ENCODE results near the gene GRID1. TPM values are rescaled to one million over a fixed set of nuclear protein-coding genes. Genes with fewer than 3 reads are reported as not detected.

Gene GRID1
- total RNA-seq, 1 donor from 2014 or later: not detected

- Mint-ChIP-seq H3K27ac (no peak overlapping the region), H3K4me3 (no peak overlapping the region), H3K9me3 (no peaks in the 10 kb centered on the region), H3K36me3 (ENCODE audit: low read depth) (no peaks in the 10 kb centered on the region), H3K4me1 (no peaks in the 10 kb centered on the region), H3K27me3 (peaks cover 6% of the 10 kb centered on the region)
- intact Hi-C loops (cut with micrococcal nuclease): no loop called here
- TF ChIP-seq, protein P1, sequence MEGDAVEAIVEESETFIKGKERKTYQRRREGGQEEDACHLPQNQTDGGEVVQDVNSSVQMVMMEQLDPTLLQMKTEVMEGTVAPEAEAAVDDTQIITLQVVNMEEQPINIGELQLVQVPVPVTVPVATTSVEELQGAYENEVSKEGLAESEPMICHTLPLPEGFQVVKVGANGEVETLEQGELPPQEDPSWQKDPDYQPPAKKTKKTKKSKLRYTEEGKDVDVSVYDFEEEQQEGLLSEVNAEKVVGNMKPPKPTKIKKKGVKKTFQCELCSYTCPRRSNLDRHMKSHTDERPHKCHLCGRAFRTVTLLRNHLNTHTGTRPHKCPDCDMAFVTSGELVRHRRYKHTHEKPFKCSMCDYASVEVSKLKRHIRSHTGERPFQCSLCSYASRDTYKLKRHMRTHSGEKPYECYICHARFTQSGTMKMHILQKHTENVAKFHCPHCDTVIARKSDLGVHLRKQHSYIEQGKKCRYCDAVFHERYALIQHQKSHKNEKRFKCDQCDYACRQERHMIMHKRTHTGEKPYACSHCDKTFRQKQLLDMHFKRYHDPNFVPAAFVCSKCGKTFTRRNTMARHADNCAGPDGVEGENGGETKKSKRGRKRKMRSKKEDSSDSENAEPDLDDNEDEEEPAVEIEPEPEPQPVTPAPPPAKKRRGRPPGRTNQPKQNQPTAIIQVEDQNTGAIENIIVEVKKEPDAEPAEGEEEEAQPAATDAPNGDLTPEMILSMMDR (IDR thresholded peaks at IDR 0.05): no peak
- ATAC-seq (ENCODE audit: low read depth) (no peak), DNase-seq (no peak)
- CTCF ChIA-PET: no interaction called here
- POLR2A ChIA-PET: no interaction called here
Measured at GRCh38 chr10:86064219-86064618, 302.4 kb downstream of the GRID1 start.

DNA sequence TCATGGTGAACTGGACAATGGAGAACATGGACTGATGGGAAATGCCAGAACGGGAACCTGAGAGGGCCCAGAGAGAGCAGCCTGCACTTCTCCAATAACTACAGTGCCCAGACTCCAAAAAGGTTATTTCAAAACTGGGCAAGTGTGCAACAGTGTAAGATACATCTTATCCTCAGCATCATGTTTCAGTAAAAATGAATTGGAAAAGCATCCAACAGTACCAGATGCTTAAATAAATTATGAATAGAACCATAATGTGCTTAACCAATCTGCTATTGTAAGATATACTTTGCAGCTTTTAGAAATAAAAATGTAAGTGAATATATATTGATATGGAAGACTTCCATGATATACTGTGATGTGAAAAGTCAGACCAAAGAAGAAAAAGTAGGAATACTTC, 303.3 kb downstream of the GRID1 start:
- no peak for DNase-seq
- ATAC-seq (ENCODE audit: low read depth): no peak
- intact Hi-C loops (cut with micrococcal nuclease): no loop called here
- no peaks in the 10 kb centered on the region for H3K36me3 Mint-ChIP-seq (ENCODE audit: low read depth)
- TF ChIP-seq, protein P1 (IDR thresholded peaks at IDR 0.05): no peak
- H3K27me3 Mint-ChIP-seq: peaks cover 6% of the 10 kb centered on the region
- no peak overlapping the region for H3K4me3 Mint-ChIP-seq
- H3K4me1 Mint-ChIP-seq: no peaks in the 10 kb centered on the region
- ChIA-PET CTCF (no interaction called here), POLR2A (no interaction called here)
- no peaks in the 10 kb centered on the region for H3K9me3 Mint-ChIP-seq
- no peak overlapping the region for H3K27ac Mint-ChIP-seq

- POLR2A ChIA-PET: no interaction called here
- TF ChIP-seq, protein P1 (IDR thresholded peaks at IDR 0.05): no peak
- no peak overlapping the region for H3K4me3 Mint-ChIP-seq
- ATAC-seq (ENCODE audit: low read depth): no peak
- peaks cover 6% of the 10 kb centered on the region for H3K27me3 Mint-ChIP-seq
- CTCF ChIA-PET: no interaction called here
- intact Hi-C loops (cut with micrococcal nuclease): no loop called here
- no peaks in the 10 kb centered on the region for H3K9me3 Mint-ChIP-seq
- H3K36me3 Mint-ChIP-seq (ENCODE audit: low read depth): no peaks in the 10 kb centered on the region
- H3K27ac Mint-ChIP-seq: no peak overlapping the region
- no peaks in the 10 kb centered on the region for H3K4me1 Mint-ChIP-seq
- DNase-seq: no peak
Measured at GRCh38 chr10:86062647-86063145, 303.9 kb downstream of the GRID1 start.

DNA sequence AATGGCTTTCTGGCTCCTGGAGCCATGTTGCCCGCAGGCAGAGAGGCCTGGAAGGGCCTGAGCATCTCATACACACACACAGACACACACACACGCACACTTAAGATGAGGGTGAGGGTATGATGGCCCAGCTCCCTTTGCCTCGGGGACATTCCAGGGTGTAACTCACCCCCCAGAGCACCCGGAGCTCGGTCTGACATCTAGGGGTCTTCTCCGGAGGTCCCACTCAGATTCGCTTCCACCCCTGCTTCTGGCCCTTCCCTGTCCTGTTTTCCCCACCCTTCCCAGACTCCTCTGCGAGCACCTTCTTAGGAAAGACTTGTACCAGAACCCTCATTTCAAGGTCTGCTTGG, 304.4 kb downstream of the GRID1 start:
- Mint-ChIP-seq H3K4me3 (no peak overlapping the region), H3K36me3 (ENCODE audit: low read depth) (no peaks in the 10 kb centered on the region), H3K27me3 (peaks cover 6% of the 10 kb centered on the region), H3K4me1 (no peaks in the 10 kb centered on the region), H3K9me3 (no peaks in the 10 kb centered on the region), H3K27ac (no peak overlapping the region)
- ATAC-seq (ENCODE audit: low read depth) (no peak), DNase-seq (no peak)
- ChIA-PET CTCF (no interaction called here), POLR2A (no interaction called here)
- TF ChIP-seq, protein P1 (IDR thresholded peaks at IDR 0.05): no peak
- intact Hi-C loops (cut with micrococcal nuclease): no loop called here

DNA sequence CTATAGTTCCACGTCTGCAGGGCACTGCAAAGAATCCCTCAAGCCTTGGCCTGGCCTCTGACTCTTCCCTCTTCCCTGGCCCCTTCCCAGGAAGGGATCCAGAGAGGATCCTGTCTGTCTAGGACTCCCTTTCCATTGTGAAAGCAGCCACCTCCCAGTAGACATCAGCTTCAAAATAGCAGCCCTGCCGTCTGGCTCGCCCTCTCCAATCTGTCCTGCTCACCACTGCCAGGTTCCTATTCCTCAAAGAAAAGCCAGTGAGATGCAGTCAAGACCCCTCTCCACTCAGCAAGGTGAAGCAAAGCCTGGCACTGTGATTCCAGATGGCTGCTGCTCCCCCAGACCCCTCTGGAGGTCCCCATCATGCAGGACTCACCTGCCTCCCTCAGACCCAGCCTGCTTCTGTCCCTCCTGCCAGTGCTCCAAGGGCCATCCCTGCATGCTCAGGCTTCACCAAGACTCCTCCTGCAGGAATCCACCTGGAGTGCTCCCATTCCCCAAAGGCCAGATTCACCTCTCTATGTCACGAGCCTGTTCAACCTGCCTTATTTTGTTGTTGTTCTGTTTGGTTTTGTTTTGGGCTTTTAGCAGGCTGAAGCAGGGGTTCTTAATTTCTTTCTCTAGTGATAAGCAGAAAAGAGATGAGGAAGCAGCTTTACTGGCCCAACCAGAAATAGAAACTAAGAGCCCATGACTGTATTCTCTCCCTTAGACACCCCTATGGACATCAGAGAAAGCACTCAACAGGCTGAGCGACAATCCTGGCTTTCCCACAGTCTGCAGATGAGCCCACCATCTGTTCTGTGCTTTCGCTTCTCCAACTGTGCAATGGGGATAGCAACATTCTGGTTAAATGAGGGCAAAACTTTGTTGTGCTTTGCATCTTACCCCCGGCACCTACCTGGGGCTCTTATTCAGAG, 305.1 kb downstream of the GRID1 start:
- Mint-ChIP-seq H3K4me1 (no peaks in the 10 kb centered on the region), H3K27ac (no peak overlapping the region), H3K36me3 (ENCODE audit: low read depth) (no peaks in the 10 kb centered on the region), H3K4me3 (no peak overlapping the region), H3K27me3 (peaks cover 6% of the 10 kb centered on the region), H3K9me3 (no peaks in the 10 kb centered on the region)
- DNase-seq: no peak
- CTCF ChIA-PET: no interaction called here
- ATAC-seq (ENCODE audit: low read depth): no peak
- intact Hi-C loops (cut with micrococcal nuclease): no loop called here
- TF ChIP-seq, protein P1 (IDR thresholded peaks at IDR 0.05): no peak
- POLR2A ChIA-PET: no interaction called here

Data from activated B cell treated with CpG ODN at 0.5 μM for 24 hours (primary cell).